H1 (cell line): ENCODE data around the gene TMEM255A. TPM values are rescaled to one million over a fixed set of nuclear protein-coding genes. Genes with fewer than 3 reads are reported as not detected.

ENCODE experiments used
- ATF2 ChIP-seq: IDR thresholded peaks from 2 replicates; pipeline ENCODE4 v1.6.1; 2012; ENCODE audit warnings: low read length, inconsistent platforms
- polyA plus RNA-seq, 7 experiments: library from polyadenylated mRNA; depleted of rRNA in 3 of 7; stranded (reverse) in 5 of 7; unstranded in 2 of 7; fragments of >200 nt in 5 of 7; fragments of 200-250 nt in 2 of 7; gene quantifications; 1 replicate in 5 of 7; 2 replicates in 1 of 7; 4 replicates in 1 of 7; pipeline versions ENCODE4 v1.2.1 to v1.2.3, GENCODE V29; 2011 to 2013; ENCODE audit warnings: missing spikeins in 2 of 7, mixed read lengths in 2 of 7
- total RNA-seq: library from RNA; stranded (reverse); fragmentation: NEBNext Ultra II Directional; extraction: Animal tissue kit (Norgen Biotek cat#: 25700); gene quantifications from 2 replicates; pipeline ENCODE4 v1.2.1, GENCODE V29; 2021

The TMEM255A gene
- total and polyA plus RNA-seq, 2 of the 8 experiments (the other 6 are each of a cell fraction or from before 2014, with no cell fraction given): 0.73 to 2.3 TPM

GRCh38 chrX:120269373-120270035, 41.8 kb downstream of the TMEM255A start (continued):
- TF ChIP-seq ATF2: no peak
